Spleen (tissue), 7 donors: ENCODE results near the gene NPC1.

Source experiments
- CTCF ChIP-seq, 11 experiments: fragments of 200-600 bp in 7 of 11; fragments of 450-650 bp in 4 of 11; sonication (generic) in 4 of 11; IDR thresholded peaks in 8 of 11; conservative IDR thresholded peaks in 3 of 11; 1 replicate in 7 of 11; 2 replicates in 4 of 11; pipeline versions ENCODE4 v1.4.0 to v1.8.0; 2016 to 2021; ENCODE audit warnings: antibody characterized with exemption in 11 of 11, inconsistent platforms in 4 of 11, mild to moderate bottlenecking in 1 of 11
- POLR2A ChIP-seq, 3 donors: fragments of 450-650 bp; IDR thresholded peaks; one replicate each; pipeline ENCODE4 v1.5.1; 2017; ENCODE audit warnings: antibody characterized with exemption in 3 of 3, mild to moderate bottlenecking in 1 of 3
- POLR2AphosphoS5 ChIP-seq, 3 donors: sonication (generic); formaldehyde crosslinking; IDR thresholded peaks; one replicate each; pipeline ENCODE4 v1.5.1; 2017; ENCODE audit warnings: antibody characterized with exemption in 3 of 3
- donor health status: DM: no; HTN: no; CAD: no; lungs with moderate emphysema.
- donor health status: DM: no; HTN: no; CAD: no.
- donor health status: DM: no; HTN: no; CAD: no.

- TF ChIP-seq CTCF (IDR thresholded peaks at IDR 0.05 in 8 of 11, conservative IDR thresholded peaks at IDR 0.05 in 3 of 11) (no peak), POLR2A (IDR thresholded peaks at IDR 0.05) (no peak), POLR2AphosphoS5 (IDR thresholded peaks at IDR 0.05) (no peak)
Observed at GRCh38 chr18:23617412-23618014, 31.2 kb upstream of the NPC1 start.
